ENCODE results near the gene GNL2.

The GNL2 gene

DNA sequence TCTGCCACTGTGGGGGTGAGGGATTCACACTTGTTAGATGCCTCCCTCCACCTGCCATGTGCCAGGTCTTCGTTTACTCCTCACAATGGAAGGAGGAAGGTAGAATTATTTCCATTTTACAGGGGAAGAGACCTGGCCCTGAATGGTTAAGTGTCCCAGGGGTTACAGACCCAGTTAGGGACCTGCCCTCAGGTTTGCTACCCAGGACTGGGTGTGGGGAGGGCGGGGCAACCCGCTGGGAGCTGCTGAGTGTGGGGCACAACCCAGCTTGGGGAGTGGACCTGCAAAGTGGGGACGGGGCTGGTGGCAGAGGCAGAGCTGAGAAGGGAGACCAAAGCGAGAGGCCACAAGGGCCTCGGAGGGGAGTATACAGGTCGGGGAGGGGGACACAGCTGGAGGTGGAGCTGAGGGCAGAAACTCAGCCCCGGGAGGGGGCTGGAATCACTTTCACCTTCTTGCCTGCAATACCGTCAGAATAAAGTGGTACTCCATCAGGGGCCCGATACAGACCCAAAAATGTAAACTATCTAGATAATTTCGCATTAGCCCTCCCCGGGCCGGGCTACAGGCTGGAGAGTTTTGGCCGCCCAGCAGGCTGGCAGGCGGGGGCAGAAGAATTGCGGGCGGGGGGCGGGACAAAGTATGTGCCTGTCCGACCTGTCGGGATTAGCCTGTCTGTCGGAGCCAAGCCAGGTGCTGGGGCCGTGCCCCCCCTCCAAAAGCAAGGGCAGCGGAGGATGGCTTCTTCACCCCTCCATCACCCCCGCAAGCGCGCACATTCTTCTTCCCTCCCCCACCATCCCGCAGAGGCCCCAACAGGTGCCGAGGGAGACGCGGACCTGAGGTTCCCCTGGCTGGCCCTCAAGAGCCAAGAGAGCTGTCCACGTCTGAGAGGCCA is 37.6 kb upstream of the GNL2 start:
- Histone ChIP-seq H3F3A (ENCODE audit: low read depth) (no peaks in the 10 kb centered on the region), H4K20me1 (ENCODE audit: insufficient read depth, low read length, poor library complexity, severe bottlenecking) (no peaks in the 10 kb centered on the region), H3K9ac (ENCODE audit: low read depth, low read length, poor library complexity, severe bottlenecking) (no peak overlapping the region), H3K4me2 (ENCODE audit: low read depth, low read length, poor library complexity, severe bottlenecking) (no peak overlapping the region), H3K9me2 (replicated peaks; ENCODE audit: low read depth, low read length) (no peaks in the 10 kb centered on the region), H3K36me3 (ENCODE audit: insufficient read depth, low read length) (no peaks in the 10 kb centered on the region), H3K4me3 (ENCODE audit: low read length, poor library complexity, severe bottlenecking) (no peak overlapping the region), H3K27me3 (ENCODE audit: insufficient read depth, low read length, poor library complexity, severe bottlenecking) (no peaks in the 10 kb centered on the region), H3K4me1 (ENCODE audit: insufficient read depth, low read length, poor library complexity, severe bottlenecking) (no peaks in the 10 kb centered on the region), H3K9me3 (ENCODE audit: insufficient read depth, low read depth, low read length) (no peaks in the 10 kb centered on the region), H3K79me2 (ENCODE audit: insufficient read depth, low read length) (no peaks in the 10 kb centered on the region), H2AFZ (ENCODE audit: low read length) (no peak overlapping the region)
- TF ChIP-seq, protein P1, sequence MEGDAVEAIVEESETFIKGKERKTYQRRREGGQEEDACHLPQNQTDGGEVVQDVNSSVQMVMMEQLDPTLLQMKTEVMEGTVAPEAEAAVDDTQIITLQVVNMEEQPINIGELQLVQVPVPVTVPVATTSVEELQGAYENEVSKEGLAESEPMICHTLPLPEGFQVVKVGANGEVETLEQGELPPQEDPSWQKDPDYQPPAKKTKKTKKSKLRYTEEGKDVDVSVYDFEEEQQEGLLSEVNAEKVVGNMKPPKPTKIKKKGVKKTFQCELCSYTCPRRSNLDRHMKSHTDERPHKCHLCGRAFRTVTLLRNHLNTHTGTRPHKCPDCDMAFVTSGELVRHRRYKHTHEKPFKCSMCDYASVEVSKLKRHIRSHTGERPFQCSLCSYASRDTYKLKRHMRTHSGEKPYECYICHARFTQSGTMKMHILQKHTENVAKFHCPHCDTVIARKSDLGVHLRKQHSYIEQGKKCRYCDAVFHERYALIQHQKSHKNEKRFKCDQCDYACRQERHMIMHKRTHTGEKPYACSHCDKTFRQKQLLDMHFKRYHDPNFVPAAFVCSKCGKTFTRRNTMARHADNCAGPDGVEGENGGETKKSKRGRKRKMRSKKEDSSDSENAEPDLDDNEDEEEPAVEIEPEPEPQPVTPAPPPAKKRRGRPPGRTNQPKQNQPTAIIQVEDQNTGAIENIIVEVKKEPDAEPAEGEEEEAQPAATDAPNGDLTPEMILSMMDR (conservative IDR thresholded peaks at IDR 0.05; ENCODE audit: low read length) = no peak
- no peak for TF ChIP-seq EZH2phosphoT487 (IDR thresholded peaks at IDR 0.05; ENCODE audit: borderline replicate concordance)

DNA sequence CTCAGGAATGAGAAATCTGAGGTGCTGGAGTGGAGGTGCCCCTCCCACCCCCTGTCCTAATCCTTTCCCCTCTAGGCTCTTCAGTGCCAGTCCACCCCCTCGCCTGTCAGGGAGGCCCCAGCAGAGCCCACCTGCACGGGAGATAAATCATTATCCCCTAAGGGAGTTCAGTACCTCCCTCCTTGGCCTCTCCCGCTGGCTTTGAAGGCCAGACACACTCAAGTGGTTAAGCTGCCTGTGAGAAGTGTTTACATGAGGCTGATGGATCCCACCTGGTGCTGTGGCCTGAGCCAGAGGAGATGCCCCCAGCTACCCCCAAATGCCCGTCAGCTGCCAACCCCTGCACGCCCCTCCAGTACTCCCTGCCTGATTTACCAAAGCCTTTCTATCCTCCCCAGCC is 35.3 kb upstream of the GNL2 start:
- H3K27me3 ChIP-seq (ENCODE audit: insufficient read depth, low read length, poor library complexity, severe bottlenecking) = no peaks in the 10 kb centered on the region
- no peak overlapping the region for H3K4me2 ChIP-seq (ENCODE audit: low read depth, low read length, poor library complexity, severe bottlenecking)
- no peaks in the 10 kb centered on the region for H4K20me1 ChIP-seq (ENCODE audit: insufficient read depth, low read length, poor library complexity, severe bottlenecking)
- no peaks in the 10 kb centered on the region for H3K4me1 ChIP-seq (ENCODE audit: insufficient read depth, low read length, poor library complexity, severe bottlenecking)
- H3K36me3 ChIP-seq (ENCODE audit: insufficient read depth, low read length) = no peaks in the 10 kb centered on the region
- no peaks in the 10 kb centered on the region for H3K9me2 ChIP-seq (replicated peaks; ENCODE audit: low read depth, low read length)
- no peak overlapping the region for H3K4me3 ChIP-seq (ENCODE audit: low read length, poor library complexity, severe bottlenecking)
- no peak overlapping the region for H2AFZ ChIP-seq (ENCODE audit: low read length)
- H3K9me3 ChIP-seq (ENCODE audit: insufficient read depth, low read depth, low read length) = no peaks in the 10 kb centered on the region
- H3F3A ChIP-seq (ENCODE audit: low read depth) = no peaks in the 10 kb centered on the region
- H3K9ac ChIP-seq (ENCODE audit: low read depth, low read length, poor library complexity, severe bottlenecking) = no peak overlapping the region
- no peak for TF ChIP-seq EZH2phosphoT487 (IDR thresholded peaks at IDR 0.05; ENCODE audit: borderline replicate concordance)
- TF ChIP-seq, protein P1 (conservative IDR thresholded peaks at IDR 0.05; ENCODE audit: low read length) = no peak
- H3K79me2 ChIP-seq (ENCODE audit: insufficient read depth, low read length) = no peaks in the 10 kb centered on the region

DNA sequence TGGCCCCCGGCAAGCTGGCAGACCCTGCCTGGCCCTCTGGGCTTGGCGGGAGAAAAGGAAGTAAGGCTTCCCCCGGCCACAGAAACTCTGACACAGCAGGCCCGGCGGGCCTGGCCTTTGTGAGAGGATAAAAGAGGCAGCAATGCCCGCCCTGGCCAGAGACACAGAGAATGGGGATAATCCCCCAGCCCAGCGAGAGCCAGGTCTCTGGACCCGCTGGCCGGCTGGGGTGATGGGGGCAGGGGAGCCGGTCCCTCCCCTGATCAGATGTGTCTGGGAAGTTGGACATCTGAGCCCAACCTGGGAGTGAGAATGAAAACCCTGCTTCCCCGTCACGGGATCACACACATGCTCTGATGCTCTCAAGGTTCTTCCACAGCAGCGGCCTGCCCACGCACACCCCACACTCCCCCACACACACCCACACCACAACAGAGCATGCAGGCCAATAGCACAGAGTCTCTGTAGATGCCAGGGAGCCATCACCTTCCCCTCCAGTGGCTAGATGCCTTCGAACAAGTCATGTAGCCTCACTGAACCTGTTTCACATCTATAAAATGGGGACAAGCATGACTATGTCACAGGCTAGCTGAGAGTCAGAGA is 34.8 kb upstream of the GNL2 start:
- H3K4me2 ChIP-seq (ENCODE audit: low read depth, low read length, poor library complexity, severe bottlenecking) = no peak overlapping the region
- no peak overlapping the region for H2AFZ ChIP-seq (ENCODE audit: low read length)
- H3K9me3 ChIP-seq (ENCODE audit: insufficient read depth, low read depth, low read length) = no peaks in the 10 kb centered on the region
- no peaks in the 10 kb centered on the region for H3K9me2 ChIP-seq (replicated peaks; ENCODE audit: low read depth, low read length)
- H3K27me3 ChIP-seq (ENCODE audit: insufficient read depth, low read length, poor library complexity, severe bottlenecking) = no peaks in the 10 kb centered on the region
- H3K36me3 ChIP-seq (ENCODE audit: insufficient read depth, low read length) = no peaks in the 10 kb centered on the region
- no peaks in the 10 kb centered on the region for H3K4me1 ChIP-seq (ENCODE audit: insufficient read depth, low read length, poor library complexity, severe bottlenecking)
- TF ChIP-seq, protein P1 (conservative IDR thresholded peaks at IDR 0.05; ENCODE audit: low read length) = no peak
- no peak for TF ChIP-seq EZH2phosphoT487 (IDR thresholded peaks at IDR 0.05; ENCODE audit: borderline replicate concordance)
- no peaks in the 10 kb centered on the region for H4K20me1 ChIP-seq (ENCODE audit: insufficient read depth, low read length, poor library complexity, severe bottlenecking)
- no peaks in the 10 kb centered on the region for H3F3A ChIP-seq (ENCODE audit: low read depth)
- H3K9ac ChIP-seq (ENCODE audit: low read depth, low read length, poor library complexity, severe bottlenecking) = no peak overlapping the region
- no peaks in the 10 kb centered on the region for H3K79me2 ChIP-seq (ENCODE audit: insufficient read depth, low read length)
- no peak overlapping the region for H3K4me3 ChIP-seq (ENCODE audit: low read length, poor library complexity, severe bottlenecking)

Measured in Loucy (cell line).